CD14-positive monocyte (primary cell): ENCODE measurements around the gene INPPL1. TPM values are rescaled to one million over a fixed set of nuclear protein-coding genes. Genes with fewer than 3 reads are reported as not detected.
A peak's percentile ranks its signal among the peaks of the same experiment; 100 is the strongest.

Experiments
- DNase-seq, 3 donors: peaks; one replicate each; pipeline ENCODE4 v3.0.0-alpha.2; 2011 to 2022
- H2AFZ ChIP-seq: 2 replicates; pipeline ENCODE4 v1.6.0; 2012; ENCODE audit warnings: mild to moderate bottlenecking, low read depth, low read length, inconsistent platforms; ENCODE audit not compliant: insufficient read depth, poor library complexity, severe bottlenecking
- H3K27ac ChIP-seq, 2 donors: 1 replicate in 1 of 2; 2 replicates in 1 of 2; pipeline ENCODE4 v1.5.1; 2012 to 2013; ENCODE audit warnings: low read length in 2 of 2, control low read depth in 1 of 2, inconsistent platforms in 1 of 2, low read depth in 1 of 2, mild to moderate bottlenecking in 1 of 2
- H3K27me3 ChIP-seq, 2 donors: one replicate each; pipeline versions ENCODE4 v1.6.0 to v1.6.1; 2011 to 2013; ENCODE audit warnings: low read length in 2 of 2; ENCODE audit not compliant: control insufficient read depth in 2 of 2, insufficient read depth in 2 of 2
- H3K36me3 ChIP-seq, 2 donors: replicated peaks in 1 of 2; 1 replicate in 1 of 2; 2 replicates in 1 of 2; pipeline versions ENCODE4 v1.5.1 to v1.6.1; 2012 to 2013; ENCODE audit warnings: low read length in 2 of 2, control low read depth in 1 of 2, inconsistent platforms in 1 of 2, mild to moderate bottlenecking in 1 of 2; ENCODE audit not compliant: insufficient read depth in 2 of 2, control insufficient read depth in 1 of 2
- H3K4me1 ChIP-seq, 2 donors: 1 replicate in 1 of 2; 2 replicates in 1 of 2; pipeline versions ENCODE4 v1.5.1 to v1.6.1; 2012 to 2013; ENCODE audit warnings: low read length in 2 of 2, control low read depth in 1 of 2, inconsistent platforms in 1 of 2, mild to moderate bottlenecking in 1 of 2, moderate library complexity in 1 of 2; ENCODE audit not compliant: insufficient read depth in 2 of 2, control insufficient read depth in 1 of 2
- H3K4me2 ChIP-seq: replicated peaks from 2 replicates; pipeline ENCODE3; 2012; ENCODE audit warnings: low read length, moderate library complexity, mild to moderate bottlenecking; ENCODE audit not compliant: poor library complexity, severe bottlenecking; ENCODE audit errors: extremely low read depth
- H3K4me3 ChIP-seq, 3 experiments: fragments of 200-600 bp in 1 of 3; sonication (generic) in 1 of 3; replicated peaks in 1 of 3; 1 replicate in 2 of 3; 2 replicates in 1 of 3; pipeline ENCODE4 v1.5.1; 2011 to 2013; ENCODE audit warnings: low read length in 3 of 3, mild to moderate bottlenecking in 3 of 3, control low read depth in 2 of 3, low read depth in 2 of 3, inconsistent platforms in 1 of 3, moderate library complexity in 1 of 3
- H3K79me2 ChIP-seq: 2 replicates; pipeline ENCODE4 v1.6.0; 2012; ENCODE audit warnings: mild to moderate bottlenecking, control low read depth, inconsistent platforms, low read length, moderate library complexity; ENCODE audit not compliant: insufficient read depth
- H3K9ac ChIP-seq: 2 replicates; pipeline ENCODE4 v1.6.0; 2017; ENCODE audit warnings: low read length, mild to moderate bottlenecking; ENCODE audit not compliant: insufficient read depth, poor library complexity, severe bottlenecking
- H3K9me3 ChIP-seq, 2 donors: replicated peaks in 1 of 2; 1 replicate in 1 of 2; 2 replicates in 1 of 2; pipeline versions ENCODE4 v1.5.1 to v1.6.1; 2012 to 2013; ENCODE audit warnings: low read length in 2 of 2, control low read depth in 1 of 2; ENCODE audit not compliant: control insufficient read depth in 1 of 2, insufficient read depth in 1 of 2
- H4K20me1 ChIP-seq: 2 replicates; pipeline ENCODE4 v1.6.0; 2012; ENCODE audit warnings: mild to moderate bottlenecking, low read length, control low read depth, moderate library complexity; ENCODE audit not compliant: insufficient read depth
- H3K27ac Mint-ChIP-seq, 7 donors: one replicate each; pipeline ENCODE4 v1.8.0; 2020; ENCODE audit warnings: mild to moderate bottlenecking in 7 of 7, mixed read lengths in 7 of 7, moderate library complexity in 6 of 7, inconsistent platforms in 2 of 7
- H3K27me3 Mint-ChIP-seq, 3 donors: one replicate each; pipeline ENCODE4 v1.8.0; 2021 to 2022; ENCODE audit warnings: low read depth in 3 of 3, mild to moderate bottlenecking in 3 of 3, mixed read lengths in 3 of 3, moderate library complexity in 3 of 3, inconsistent platforms in 1 of 3
- H3K36me3 Mint-ChIP-seq, 2 donors: one replicate each; pipeline ENCODE4 v1.8.0; 2020; ENCODE audit warnings: mixed read lengths in 2 of 2, inconsistent platforms in 1 of 2, mild to moderate bottlenecking in 1 of 2
- H3K4me1 Mint-ChIP-seq: one replicate; pipeline ENCODE4 v1.8.0; 2020; ENCODE audit warnings: mild to moderate bottlenecking, mixed read lengths
- H3K4me3 Mint-ChIP-seq, 2 donors: one replicate each; pipeline ENCODE4 v1.8.0; 2020; ENCODE audit warnings: mild to moderate bottlenecking in 2 of 2, mixed read lengths in 2 of 2, moderate library complexity in 1 of 2
- H3K9me3 Mint-ChIP-seq, 7 donors: one replicate each; pipeline ENCODE4 v1.8.0; 2020 to 2022; ENCODE audit warnings: mixed read lengths in 7 of 7, mild to moderate bottlenecking in 6 of 7, moderate library complexity in 6 of 7, inconsistent platforms in 2 of 7
- CTCF ChIP-seq: fragments of 200-600 bp; IDR thresholded peaks from one replicate; pipeline ENCODE4 v1.8.0; 2022; ENCODE audit warnings: antibody characterized with exemption, mild to moderate bottlenecking
- WGBS: methylation state at CpG from one replicate; pipeline ENCODE4 v1.1.5; 2013; ENCODE audit warnings: missing lambda C conversion rate; ENCODE audit not compliant: insufficient coverage; 5-methylcytosine and 5-hydroxymethylcytosine counted together
- intact Hi-C, 2 donors: fragments of 100-400 bp; cut with micrococcal nuclease; formaldehyde crosslinking; loops; one replicate each; pipeline versions ENCODE4 v1.15.0 to v1.15.1; 2023
- polyA plus RNA-seq, 3 donors: library from polyadenylated mRNA; depleted of rRNA in 1 of 3; unstranded in 2 of 3; stranded (reverse) in 1 of 3; fragments of 300-500 nt in 2 of 3; fragments of >200 nt in 1 of 3; fragmentation: Illumina TruSeq in 2 of 3; gene quantifications; 1 replicate in 2 of 3; 2 replicates in 1 of 3; pipeline ENCODE4 v1.2.3, GENCODE V29; 2012 to 2021

INPPL1 gene
- polyA plus RNA-seq, 3 donors = 11.8 to 390 (median 12.6) TPM

GRCh38 chr11:72274435-72274834 lies 49.9 kb downstream of the INPPL1 start:
- H3K9me3 ChIP-seq = no peaks in the 10 kb centered on the region
- H3K36me3 Mint-ChIP-seq = no peaks in the 10 kb centered on the region
- no peak overlapping the region for H3K4me2 ChIP-seq
- no peak for TF ChIP-seq CTCF
- peaks cover 5 to 7% (median 6%) of the 10 kb centered on the region in 3 donors for H3K27me3 Mint-ChIP-seq
- peaks cover 39% of the 10 kb centered on the region for H3K4me1 Mint-ChIP-seq
- intact Hi-C loops = loop anchor here in 1 of 2 donors (5.0 kb wide), 1 partner anchor 52 kb away; the partner anchor contains the start of gene INPPL1
- H3K27me3 ChIP-seq = peaks cover 0 to 3% of the 10 kb centered on the region in 2 donors
- WGBS = 0% methylated on average over 1 of the region's 6 CpGs
- H3K4me3 ChIP-seq = no peak overlapping the region
- H3K4me3 Mint-ChIP-seq = no peak overlapping the region
- peaks cover 0 to 2% (median 0%) of the 10 kb centered on the region in 7 donors for H3K9me3 Mint-ChIP-seq
- peak overlapping the region in 6 of 7 donors; percentile 69 to 94 (median 86) for H3K27ac Mint-ChIP-seq
- H3K9ac ChIP-seq = no peak overlapping the region
- H2AFZ ChIP-seq = no peak overlapping the region
- peaks cover 25 to 41% of the 10 kb centered on the region in 2 donors for H3K4me1 ChIP-seq
- H3K27ac ChIP-seq = no peak overlapping the region
- DNase-seq = peak in 2 of 3 donors; percentile 27 to 32
- no peaks in the 10 kb centered on the region for H3K79me2 ChIP-seq
- H3K36me3 ChIP-seq = no peaks in the 10 kb centered on the region
- H4K20me1 ChIP-seq = no peaks in the 10 kb centered on the region

- H3K36me3 Mint-ChIP-seq = peaks cover 0 to 6% of the 10 kb centered on the region in 2 donors
- no peak overlapping the region for H3K9ac ChIP-seq
- no peaks in the 10 kb centered on the region for H3K79me2 ChIP-seq
- H3K27me3 ChIP-seq = peaks cover 3 to 7% of the 10 kb centered on the region in 2 donors
- no peaks in the 10 kb centered on the region for H4K20me1 ChIP-seq
- DNase-seq = no peak
- H3K27me3 Mint-ChIP-seq = peaks cover 4 to 22% (median 6%) of the 10 kb centered on the region in 3 donors
- H3K4me1 ChIP-seq = peaks cover 7 to 9% of the 10 kb centered on the region in 2 donors
- H3K27ac Mint-ChIP-seq = no peak overlapping the region
- no peak overlapping the region for H3K4me3 Mint-ChIP-seq
- intact Hi-C loops = no loop called here
- no peak overlapping the region for H2AFZ ChIP-seq
- no peak overlapping the region for H3K4me2 ChIP-seq
- TF ChIP-seq CTCF = no peak
- H3K27ac ChIP-seq = no peak overlapping the region
- no peaks in the 10 kb centered on the region for H3K36me3 ChIP-seq
- H3K4me1 Mint-ChIP-seq = peaks cover 14% of the 10 kb centered on the region
- H3K9me3 ChIP-seq = no peaks in the 10 kb centered on the region
- no peak overlapping the region for H3K4me3 ChIP-seq
- peaks cover 0 to 7% (median 3%) of the 10 kb centered on the region in 7 donors for H3K9me3 Mint-ChIP-seq
These were observed 54.3 kb downstream of the INPPL1 start for GRCh38 chr11:72278905-72279304.
